ENCODE data around the gene DUSP19. TPM values are rescaled to one million over a fixed set of nuclear protein-coding genes. Genes with fewer than 3 reads are reported as not detected.

Gene DUSP19
- total and polyA plus RNA-seq, 2 donors (not counting 1 experiment from before 2014, with no cell fraction given): 0.13 to 1.7 TPM

- H4K20me1 ChIP-seq (ENCODE audit: control insufficient read depth, insufficient read depth, low read length, poor library complexity, severe bottlenecking): no peaks in the 10 kb centered on the region
- WGBS (ENCODE audit: insufficient coverage): 45% methylated on average over 8 of the region's 13 CpGs
- peaks cover 3% of the 10 kb centered on the region for H3K79me2 ChIP-seq (ENCODE audit: control insufficient read depth, insufficient read depth, low read length)
- ATAC-seq (ENCODE audit: low read depth) (peak; percentile 9), DNase-seq (no peak)
- ChIA-PET POLR2A (no interaction called here), CTCF (interaction anchor here (0.7 to 1.5 kb wide), 3 partner anchors 31 to 413 kb away, joined by 3 to 5 read pairs (median 3); partner anchors contain the start of gene NUP35)
- H3K27ac ChIP-seq (ENCODE audit: low read length in 2 of 2): peak overlapping the region in 1 of 2 donors; percentile 41
- Mint-ChIP-seq H3K27ac (peak overlapping the region; percentile 83), H3K9me3 (ENCODE audit: insufficient read depth) (no peaks in the 10 kb centered on the region), H3K27me3 (no peaks in the 10 kb centered on the region), H3K4me1 (peaks cover 11% of the 10 kb centered on the region), H3K4me3 (peak overlapping the region; percentile 99)
- H3K27me3 ChIP-seq (replicated peaks in 1 of 4; ENCODE audit: control extremely low read depth in 1 of 4, control insufficient read depth in 3 of 4, insufficient read depth in 4 of 4, low read length in 3 of 4): peaks cover 0 to 9% (median 4%) of the 10 kb centered on the region in 4 experiments
- no peaks in the 10 kb centered on the region for H3K36me3 ChIP-seq (replicated peaks in 1 of 2; ENCODE audit: control extremely low read depth in 1 of 2, control insufficient read depth in 1 of 2, extremely low read depth in 1 of 2, insufficient read depth in 2 of 2, low read length in 1 of 2)
- peak overlapping the region; percentile 91 for H3K9ac ChIP-seq (ENCODE audit: low read length)
- H3K4me1 ChIP-seq (ENCODE audit: control insufficient read depth in 2 of 2, insufficient read depth in 2 of 2, low read length in 2 of 2): peaks cover 3 to 6% of the 10 kb centered on the region in 2 donors
- H3K4me2 ChIP-seq (replicated peaks; ENCODE audit: low read depth, low read length, poor library complexity, severe bottlenecking): peak overlapping the region; percentile 82
- H3K9me3 ChIP-seq (ENCODE audit: control extremely low read depth in 1 of 3, control insufficient read depth in 2 of 3, insufficient read depth in 1 of 3, low read length in 2 of 3): no peaks in the 10 kb centered on the region
- peak overlapping the region; percentile 86 for H2AFZ ChIP-seq (ENCODE audit: insufficient read depth, low read depth, low read length, poor library complexity, severe bottlenecking)
- intact Hi-C loops (cut with micrococcal nuclease): loop anchor here (2.0 kb wide), 2 partner anchors 42 to 362 kb away; partner anchors contain the start of gene DNAJC10
- H3K4me3 ChIP-seq (ENCODE audit: control extremely low read depth in 1 of 5, extremely low read depth in 1 of 5, insufficient read depth in 1 of 5, low read depth in 2 of 5, low read length in 4 of 5): peak overlapping the region; percentile 60 to 98 (median 89)
- no peak for TF ChIP-seq CTCF (IDR thresholded peaks at IDR 0.05)
- no peak for TF ChIP-seq EZH2 (IDR thresholded peaks at IDR 0.05; ENCODE audit: borderline replicate concordance, insufficient read depth, low read depth, low read length, poor library complexity, severe bottlenecking)
These were observed 710 bp downstream of the DUSP19 start for GRCh38 chr2:183079139-183079775.

GRCh38 chr2:183081911-183082310 lies 3.4 kb downstream of the DUSP19 start:
- H3K4me1 Mint-ChIP-seq: peaks cover 11% of the 10 kb centered on the region
- no peak overlapping the region for H3K9ac ChIP-seq (ENCODE audit: low read length)
- no peak overlapping the region for H2AFZ ChIP-seq (ENCODE audit: insufficient read depth, low read depth, low read length, poor library complexity, severe bottlenecking)
- H3K9me3 Mint-ChIP-seq (ENCODE audit: insufficient read depth): no peaks in the 10 kb centered on the region
- DNase-seq: no peak
- no peaks in the 10 kb centered on the region for H3K9me3 ChIP-seq (ENCODE audit: control extremely low read depth in 1 of 3, control insufficient read depth in 2 of 3, insufficient read depth in 1 of 3, low read length in 2 of 3)
- peaks cover 0 to 5% (median 2%) of the 10 kb centered on the region in 4 experiments for H3K27me3 ChIP-seq (replicated peaks in 1 of 4; ENCODE audit: control extremely low read depth in 1 of 4, control insufficient read depth in 3 of 4, insufficient read depth in 4 of 4, low read length in 3 of 4)
- no peak overlapping the region for H3K27ac ChIP-seq (ENCODE audit: low read length in 2 of 2)
- ChIA-PET CTCF (no interaction called here), POLR2A (no interaction called here)
- H3K4me1 ChIP-seq (ENCODE audit: control insufficient read depth in 2 of 2, insufficient read depth in 2 of 2, low read length in 2 of 2): peaks cover 3 to 6% of the 10 kb centered on the region in 2 donors
- no peaks in the 10 kb centered on the region for H3K27me3 Mint-ChIP-seq
- H3K4me3 Mint-ChIP-seq: no peak overlapping the region
- intact Hi-C loops (cut with micrococcal nuclease): no loop called here
- no peaks in the 10 kb centered on the region for H4K20me1 ChIP-seq (ENCODE audit: control insufficient read depth, insufficient read depth, low read length, poor library complexity, severe bottlenecking)
- H3K36me3 ChIP-seq (replicated peaks in 1 of 2; ENCODE audit: control extremely low read depth in 1 of 2, control insufficient read depth in 1 of 2, extremely low read depth in 1 of 2, insufficient read depth in 2 of 2, low read length in 1 of 2): no peaks in the 10 kb centered on the region
- H3K4me3 ChIP-seq (ENCODE audit: control extremely low read depth in 1 of 5, extremely low read depth in 1 of 5, insufficient read depth in 1 of 5, low read depth in 2 of 5, low read length in 4 of 5): no peak overlapping the region
- peaks cover 3% of the 10 kb centered on the region for H3K79me2 ChIP-seq (ENCODE audit: control insufficient read depth, insufficient read depth, low read length)
- ATAC-seq (ENCODE audit: low read depth): no peak
- WGBS (ENCODE audit: insufficient coverage): no CpG with 5 or more reads among the region's 1 CpG
- H3K27ac Mint-ChIP-seq: no peak overlapping the region
- no peak overlapping the region for H3K4me2 ChIP-seq (replicated peaks; ENCODE audit: low read depth, low read length, poor library complexity, severe bottlenecking)
- TF ChIP-seq EZH2 (IDR thresholded peaks at IDR 0.05; ENCODE audit: borderline replicate concordance, insufficient read depth, low read depth, low read length, poor library complexity, severe bottlenecking) (no peak), CTCF (IDR thresholded peaks at IDR 0.05) (no peak)

Measured in B cell (primary cell).